ENCODE measurements around the gene SLC38A10. TPM values are rescaled to one million over a fixed set of nuclear protein-coding genes. Genes with fewer than 3 reads are reported as not detected.

Gene SLC38A10
- total RNA-seq, 1 donor from 2014 or later: 116 TPM

- DNase-seq (ENCODE audit: low spot score): no peak
- H3K4me1 Mint-ChIP-seq (ENCODE audit: low read depth): no peaks in the 10 kb centered on the region
- no peaks in the 10 kb centered on the region for H3K9me3 Mint-ChIP-seq (ENCODE audit: low read depth)
Measured at GRCh38 chr17:81261582-81262336, 33.3 kb downstream of the SLC38A10 start.

GRCh38 chr17:81261096-81261495, 34.0 kb downstream of the SLC38A10 start:
- Mint-ChIP-seq H3K9me3 (ENCODE audit: low read depth) (no peaks in the 10 kb centered on the region), H3K27me3 (ENCODE audit: low read depth) (no peaks in the 10 kb centered on the region), H3K36me3 (ENCODE audit: low read depth) (peaks cover 10% of the 10 kb centered on the region), H3K4me1 (ENCODE audit: low read depth) (no peaks in the 10 kb centered on the region), H3K4me3 (ENCODE audit: unreplicated experiment) (no peak overlapping the region), H3K27ac (ENCODE audit: unreplicated experiment) (no peak overlapping the region)
- DNase-seq (ENCODE audit: low spot score): no peak
- TF ChIP-seq CTCF (IDR thresholded peaks at IDR 0.05): no peak

More at GRCh38 chr17:81261582-81262336, 33.3 kb downstream of the SLC38A10 start:
- no peak overlapping the region for H3K4me3 Mint-ChIP-seq (ENCODE audit: unreplicated experiment)
- TF ChIP-seq CTCF (IDR thresholded peaks at IDR 0.05): no peak
- H3K27me3 Mint-ChIP-seq (ENCODE audit: low read depth): no peaks in the 10 kb centered on the region
- H3K36me3 Mint-ChIP-seq (ENCODE audit: low read depth): peaks cover 11% of the 10 kb centered on the region
- no peak overlapping the region for H3K27ac Mint-ChIP-seq (ENCODE audit: unreplicated experiment)

- H3K4me1 Mint-ChIP-seq (ENCODE audit: low read depth): peaks cover 2% of the 10 kb centered on the region
- no peaks in the 10 kb centered on the region for H3K9me3 Mint-ChIP-seq (ENCODE audit: low read depth)
- DNase-seq (ENCODE audit: low spot score): no peak
- no peak overlapping the region for H3K27ac Mint-ChIP-seq (ENCODE audit: unreplicated experiment)
- peaks cover 7% of the 10 kb centered on the region for H3K36me3 Mint-ChIP-seq (ENCODE audit: low read depth)
- H3K27me3 Mint-ChIP-seq (ENCODE audit: low read depth): no peaks in the 10 kb centered on the region
- no peak overlapping the region for H3K4me3 Mint-ChIP-seq (ENCODE audit: unreplicated experiment)
- TF ChIP-seq CTCF (IDR thresholded peaks at IDR 0.05): no peak
Measured at GRCh38 chr17:81260641-81261040, 34.5 kb downstream of the SLC38A10 start.

- H3K4me3 Mint-ChIP-seq (ENCODE audit: unreplicated experiment): no peak overlapping the region
- peaks cover 4% of the 10 kb centered on the region for H3K36me3 Mint-ChIP-seq (ENCODE audit: low read depth)
Measured at GRCh38 chr17:81260171-81260570, 34.9 kb downstream of the SLC38A10 start.

GRCh38 chr17:81259058-81259605, 36.0 kb downstream of the SLC38A10 start:
- Mint-ChIP-seq H3K4me1 (ENCODE audit: low read depth) (peaks cover 12% of the 10 kb centered on the region), H3K27me3 (ENCODE audit: low read depth) (no peaks in the 10 kb centered on the region), H3K9me3 (ENCODE audit: low read depth) (no peaks in the 10 kb centered on the region), H3K27ac (ENCODE audit: unreplicated experiment) (no peak overlapping the region), H3K4me3 (ENCODE audit: unreplicated experiment) (no peak overlapping the region), H3K36me3 (ENCODE audit: low read depth) (peaks cover 4% of the 10 kb centered on the region)
- no peak for TF ChIP-seq CTCF (IDR thresholded peaks at IDR 0.05)
- no peak for DNase-seq (ENCODE audit: low spot score)

More at GRCh38 chr17:81260171-81260570, 34.9 kb downstream of the SLC38A10 start:
- Mint-ChIP-seq H3K27ac (ENCODE audit: unreplicated experiment) (no peak overlapping the region), H3K9me3 (ENCODE audit: low read depth) (no peaks in the 10 kb centered on the region), H3K4me1 (ENCODE audit: low read depth) (peaks cover 5% of the 10 kb centered on the region), H3K27me3 (ENCODE audit: low read depth) (no peaks in the 10 kb centered on the region)
- DNase-seq (ENCODE audit: low spot score): no peak
- no peak for TF ChIP-seq CTCF (IDR thresholded peaks at IDR 0.05)
